Chondrocyte (in vitro differentiated cells): ENCODE results near the gene TMPRSS12. TPM values are rescaled to one million over a fixed set of nuclear protein-coding genes. Genes with fewer than 3 reads are reported as not detected.
"Not testable (repeated sequence)": the region's sequence is repeated elsewhere in the genome, so short reads cannot be mapped to it uniquely, and the experiment has no call there.

Source experiments
- DNase-seq: peaks from one replicate; pipeline ENCODE4 v3.0.0; 2021; ENCODE audit warnings: mixed read lengths, low spot score
- H3K27ac Mint-ChIP-seq: one replicate; pipeline ENCODE4 v1.8.0; 2021; ENCODE audit warnings: mild to moderate bottlenecking, moderate library complexity, mixed read lengths; ENCODE audit not compliant: unreplicated experiment
- H3K27me3 Mint-ChIP-seq: 2 replicates; pipeline ENCODE4 v1.8.0; 2021; ENCODE audit warnings: low read depth, mixed read lengths
- H3K36me3 Mint-ChIP-seq: 2 replicates; pipeline ENCODE4 v1.8.0; 2021; ENCODE audit warnings: low read depth, mixed read lengths
- H3K4me1 Mint-ChIP-seq: 2 replicates; pipeline ENCODE4 v1.8.0; 2021; ENCODE audit warnings: low read depth, mild to moderate bottlenecking, mixed read lengths
- H3K4me3 Mint-ChIP-seq: one replicate; pipeline ENCODE4 v1.8.0; 2021; ENCODE audit warnings: mild to moderate bottlenecking, moderate library complexity, mixed read lengths; ENCODE audit not compliant: unreplicated experiment
- H3K9me3 Mint-ChIP-seq: 2 replicates; pipeline ENCODE4 v1.8.0; 2021; ENCODE audit warnings: low read depth, mixed read lengths
- total RNA-seq: library from RNA; stranded (reverse); gene quantifications from 3 replicates; pipeline ENCODE4 v1.2.1, GENCODE V29; 2021
- TF ChIP-seq, protein P1 (sequence below): fragments of 200-600 bp; sonication (generic); IDR thresholded peaks from 2 replicates; pipeline ENCODE4 v1.5.0; 2021; ENCODE audit warnings: antibody characterized with exemption, mild to moderate bottlenecking, moderate library complexity

TMPRSS12 gene
- total RNA-seq, 1 donor from 2014 or later = not detected

DNA sequence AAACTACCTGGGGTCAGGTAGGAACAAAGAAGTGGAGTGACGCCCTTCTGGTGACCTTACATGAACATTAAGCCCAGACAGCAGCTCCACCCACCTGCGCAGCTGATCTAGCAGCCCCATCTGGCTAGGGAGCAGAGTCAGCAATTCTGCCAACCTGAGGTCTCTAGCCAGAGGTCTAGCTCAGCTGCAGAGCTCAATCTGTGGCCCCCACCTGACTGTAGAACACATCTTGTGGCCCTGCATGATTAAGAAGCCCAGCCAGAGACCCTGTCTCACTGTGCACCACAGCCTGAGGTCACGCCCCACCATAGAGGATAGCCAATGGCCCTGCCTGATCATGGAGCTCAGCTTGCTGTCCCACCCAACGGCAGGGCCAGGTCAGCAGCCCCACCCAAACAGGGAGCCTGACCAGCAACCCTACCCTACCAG lies 59.0 kb downstream of the TMPRSS12 start:
- H3K27me3 Mint-ChIP-seq = no peaks in the 10 kb centered on the region
- H3K4me3 Mint-ChIP-seq = no peak overlapping the region
- TF ChIP-seq, protein P1, sequence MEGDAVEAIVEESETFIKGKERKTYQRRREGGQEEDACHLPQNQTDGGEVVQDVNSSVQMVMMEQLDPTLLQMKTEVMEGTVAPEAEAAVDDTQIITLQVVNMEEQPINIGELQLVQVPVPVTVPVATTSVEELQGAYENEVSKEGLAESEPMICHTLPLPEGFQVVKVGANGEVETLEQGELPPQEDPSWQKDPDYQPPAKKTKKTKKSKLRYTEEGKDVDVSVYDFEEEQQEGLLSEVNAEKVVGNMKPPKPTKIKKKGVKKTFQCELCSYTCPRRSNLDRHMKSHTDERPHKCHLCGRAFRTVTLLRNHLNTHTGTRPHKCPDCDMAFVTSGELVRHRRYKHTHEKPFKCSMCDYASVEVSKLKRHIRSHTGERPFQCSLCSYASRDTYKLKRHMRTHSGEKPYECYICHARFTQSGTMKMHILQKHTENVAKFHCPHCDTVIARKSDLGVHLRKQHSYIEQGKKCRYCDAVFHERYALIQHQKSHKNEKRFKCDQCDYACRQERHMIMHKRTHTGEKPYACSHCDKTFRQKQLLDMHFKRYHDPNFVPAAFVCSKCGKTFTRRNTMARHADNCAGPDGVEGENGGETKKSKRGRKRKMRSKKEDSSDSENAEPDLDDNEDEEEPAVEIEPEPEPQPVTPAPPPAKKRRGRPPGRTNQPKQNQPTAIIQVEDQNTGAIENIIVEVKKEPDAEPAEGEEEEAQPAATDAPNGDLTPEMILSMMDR = no peak
- no peak overlapping the region for H3K27ac Mint-ChIP-seq
- no peak for DNase-seq
- H3K4me1 Mint-ChIP-seq = peaks cover 5% of the 10 kb centered on the region
- H3K9me3 Mint-ChIP-seq = peaks cover 5% of the 10 kb centered on the region
- H3K36me3 Mint-ChIP-seq = peaks cover 3% of the 10 kb centered on the region

DNA sequence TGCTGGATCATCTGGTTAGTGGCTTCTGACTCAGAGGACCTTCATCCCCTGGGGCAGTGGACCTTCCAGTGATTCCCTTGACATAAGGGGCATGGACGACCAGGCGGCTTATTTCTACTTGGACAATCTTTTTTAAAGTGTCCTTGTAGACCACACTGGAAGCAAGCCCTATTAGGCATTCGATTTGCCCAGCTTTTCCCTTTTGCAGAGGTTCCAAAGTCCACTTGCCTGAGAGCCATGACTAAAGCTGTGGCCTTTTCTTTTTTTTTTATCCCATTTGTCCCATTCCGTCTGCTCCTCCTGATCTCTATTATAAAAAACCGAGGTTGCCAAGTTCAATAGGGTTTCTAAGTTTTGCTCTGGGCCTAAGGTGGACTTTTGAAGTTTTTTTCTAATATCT lies 65.8 kb downstream of the TMPRSS12 start:
- H3K27me3 Mint-ChIP-seq, H3K4me1 Mint-ChIP-seq, H3K27ac Mint-ChIP-seq, DNase-seq, H3K4me3 Mint-ChIP-seq, H3K36me3 Mint-ChIP-seq: not testable (repeated sequence)
- peaks cover 21% of the 10 kb centered on the region for H3K9me3 Mint-ChIP-seq

DNA sequence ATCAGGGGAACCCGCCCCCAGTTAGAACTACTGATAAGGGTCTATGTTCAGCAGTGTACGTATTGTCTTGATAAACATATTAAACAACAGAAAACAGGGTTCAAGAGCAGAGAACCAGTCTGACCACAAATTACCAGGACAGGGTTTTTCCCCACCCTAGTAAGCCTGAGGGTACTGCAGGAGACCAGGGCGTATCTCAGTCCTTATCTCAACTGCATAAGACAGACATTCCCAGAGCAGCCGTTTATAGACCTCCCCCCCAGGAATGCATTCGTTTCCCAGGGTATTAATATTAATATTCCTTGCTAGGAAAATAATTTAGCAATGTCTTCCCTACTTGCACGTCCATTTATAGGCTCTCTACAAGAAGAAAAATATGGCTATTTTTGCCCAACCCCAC lies 69.6 kb downstream of the TMPRSS12 start:
- peaks cover 46% of the 10 kb centered on the region for H3K9me3 Mint-ChIP-seq
- not testable (repeated sequence) for H3K4me1 Mint-ChIP-seq, H3K27ac Mint-ChIP-seq, DNase-seq, H3K4me3 Mint-ChIP-seq, H3K27me3 Mint-ChIP-seq
- peaks cover 16% of the 10 kb centered on the region for H3K36me3 Mint-ChIP-seq

DNA sequence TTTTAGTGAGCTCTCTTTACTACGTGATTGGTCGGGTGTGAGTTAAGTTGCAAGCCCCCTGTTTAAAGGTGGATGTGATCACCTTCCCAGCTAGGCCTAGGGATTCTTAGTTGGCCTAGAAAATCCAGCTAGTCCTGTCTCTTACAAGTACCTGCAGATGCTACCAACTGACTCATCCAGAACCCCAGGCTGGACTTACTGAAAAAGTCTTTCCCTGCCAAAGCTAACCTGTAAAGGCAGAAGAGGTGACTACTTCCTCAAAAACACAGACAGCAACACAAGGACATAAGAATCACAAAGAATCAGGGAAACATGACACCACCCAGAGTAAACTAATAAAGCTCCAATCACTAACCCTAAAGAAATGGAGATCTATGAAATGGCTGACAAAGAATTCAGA lies 70.5 kb downstream of the TMPRSS12 start:
- Mint-ChIP-seq H3K27ac (no peak overlapping the region), H3K9me3 (peaks cover 51% of the 10 kb centered on the region), H3K36me3 (peaks cover 19% of the 10 kb centered on the region), H3K4me3 (no peak overlapping the region), H3K27me3 (no peaks in the 10 kb centered on the region), H3K4me1 (no peaks in the 10 kb centered on the region)
- no peak for DNase-seq
- TF ChIP-seq, protein P1 = no peak

DNA sequence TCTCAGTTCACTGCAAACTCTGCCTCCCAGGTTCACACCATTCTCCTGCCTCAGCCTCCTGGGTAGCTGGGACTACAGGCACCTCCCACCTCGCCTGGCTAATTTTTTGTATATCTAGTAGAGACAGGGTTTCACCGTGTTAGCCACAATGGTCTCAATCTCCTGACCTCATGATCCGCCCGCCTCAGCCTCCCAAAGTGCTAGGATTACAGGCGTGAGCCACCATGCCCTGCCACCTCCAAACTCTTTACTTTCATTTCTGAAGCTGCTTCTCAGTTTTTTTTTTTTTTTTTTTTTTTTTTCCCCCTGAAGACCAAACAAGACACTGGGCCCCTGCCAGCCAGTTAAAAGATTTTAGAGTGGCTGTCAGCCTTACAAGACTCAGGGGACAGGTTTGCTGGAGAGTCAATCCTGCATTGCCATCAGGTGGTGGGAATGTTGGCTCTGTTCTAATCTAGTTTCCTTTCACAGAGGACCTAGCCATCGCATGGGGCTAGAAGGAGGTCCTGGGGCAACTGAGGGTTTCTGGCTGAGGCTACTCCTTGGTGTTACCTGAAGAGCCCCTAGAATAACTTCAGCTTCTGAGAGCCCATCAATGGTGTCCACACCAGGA lies 72.3 kb downstream of the TMPRSS12 start:
- H3K27me3 Mint-ChIP-seq = no peaks in the 10 kb centered on the region
- no peak overlapping the region for H3K27ac Mint-ChIP-seq
- peaks cover 19% of the 10 kb centered on the region for H3K36me3 Mint-ChIP-seq
- TF ChIP-seq, protein P1 = no peak
- H3K9me3 Mint-ChIP-seq = peaks cover 55% of the 10 kb centered on the region
- DNase-seq = no peak
- H3K4me1 Mint-ChIP-seq = no peaks in the 10 kb centered on the region
- no peak overlapping the region for H3K4me3 Mint-ChIP-seq

DNA sequence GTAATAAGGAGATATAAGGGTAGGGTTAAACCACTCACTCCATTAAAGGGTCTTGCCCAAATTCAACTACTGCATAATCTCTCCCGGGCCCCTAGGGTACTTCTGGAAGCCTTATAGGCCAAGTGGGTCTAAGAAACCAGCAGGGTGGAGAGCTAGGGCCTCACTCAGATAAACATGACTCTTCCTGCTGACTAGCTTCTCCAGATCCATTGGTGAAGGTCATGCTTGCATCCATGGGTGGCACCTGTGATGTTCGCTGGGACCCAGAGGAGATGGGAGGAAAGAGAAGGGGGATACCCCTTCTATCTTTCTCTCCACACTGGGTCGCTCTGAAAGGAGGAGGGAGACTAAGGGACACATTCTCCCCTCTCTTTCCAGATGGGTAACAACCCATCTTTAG lies 73.6 kb downstream of the TMPRSS12 start:
- TF ChIP-seq, protein P1 = no peak
- H3K9me3 Mint-ChIP-seq = peaks cover 51% of the 10 kb centered on the region

More for the DNA sequence above, 73.6 kb downstream of the TMPRSS12 start:
- Mint-ChIP-seq H3K27ac (no peak overlapping the region), H3K27me3 (no peaks in the 10 kb centered on the region), H3K4me3 (no peak overlapping the region), H3K36me3 (peaks cover 19% of the 10 kb centered on the region), H3K4me1 (no peaks in the 10 kb centered on the region)
- no peak for DNase-seq
